WTC11 (cell line): ENCODE measurements around the gene C22orf31.

ENCODE experiments used
- ATF1 ChIP-seq: sonication (generic); formaldehyde crosslinking; IDR thresholded peaks from 2 replicates; pipeline ENCODE4 v1.8.1; 2023; ENCODE audit warnings: mild to moderate bottlenecking, moderate library complexity, missing genetic modification reagents
- ATF2 ChIP-seq: sonication (generic); formaldehyde crosslinking; IDR thresholded peaks from 2 replicates; pipeline ENCODE4 v1.8.1; 2022; ENCODE audit warnings: low read depth, missing genetic modification reagents, borderline replicate concordance
- JUN ChIP-seq: sonication (generic); formaldehyde crosslinking; IDR thresholded peaks from 2 replicates; pipeline ENCODE4 v1.8.0; 2023; ENCODE audit warnings: mild to moderate bottlenecking, missing genetic modification reagents
- MYBL2 ChIP-seq: sonication (generic); formaldehyde crosslinking; IDR thresholded peaks from 2 replicates; pipeline ENCODE4 v1.8.1; 2023; ENCODE audit warnings: mild to moderate bottlenecking, moderate library complexity, missing genetic modification reagents
- NFE2L1 ChIP-seq: sonication (generic); formaldehyde crosslinking; IDR thresholded peaks from 2 replicates; pipeline ENCODE4 v1.8.1; 2023; ENCODE audit warnings: missing genetic modification reagents
- SMAD4 ChIP-seq: sonication (generic); formaldehyde crosslinking; IDR thresholded peaks from 2 replicates; pipeline ENCODE4 v1.8.0; 2022; ENCODE audit warnings: mild to moderate bottlenecking, missing genetic modification reagents
- TEAD1 ChIP-seq: sonication (generic); formaldehyde crosslinking; IDR thresholded peaks from 2 replicates; pipeline ENCODE4 v1.8.0; 2022; ENCODE audit warnings: mild to moderate bottlenecking, missing genetic modification reagents
- TP53 ChIP-seq: sonication (generic); formaldehyde crosslinking; IDR thresholded peaks from 2 replicates; pipeline ENCODE4 v1.8.1; 2023; ENCODE audit warnings: mild to moderate bottlenecking, missing genetic modification reagents
- ZNF423 ChIP-seq: fragments of 250-450 bp; sonication (Bioruptor Pico); IDR thresholded peaks from 2 replicates; pipeline ENCODE4 v2.1.2; 2022; ENCODE audit warnings: mild to moderate bottlenecking, moderate library complexity
- TF ChIP-seq, protein P1 (sequence below): fragments of 200-600 bp; IDR thresholded peaks from 2 replicates; pipeline ENCODE4 v1.8.0; 2022; ENCODE audit warnings: antibody characterized with exemption
- TF ChIP-seq, protein P2 (sequence below): fragments of 250-450 bp; sonication (Bioruptor Pico); IDR thresholded peaks from 2 replicates; pipeline ENCODE4 v2.1.2; 2022; ENCODE audit warnings: mild to moderate bottlenecking, moderate library complexity
- TF ChIP-seq, protein P3 (sequence below): sonication (generic); formaldehyde crosslinking; IDR thresholded peaks from 2 replicates; pipeline ENCODE4 v1.8.1; 2023; ENCODE audit warnings: mild to moderate bottlenecking, missing genetic modification reagents, moderate library complexity
- TF ChIP-seq, protein P4 (sequence below): sonication (generic); formaldehyde crosslinking; IDR thresholded peaks from 2 replicates; pipeline ENCODE4 v1.8.1; 2023; ENCODE audit warnings: mild to moderate bottlenecking, moderate library complexity, missing genetic modification reagents

DNA sequence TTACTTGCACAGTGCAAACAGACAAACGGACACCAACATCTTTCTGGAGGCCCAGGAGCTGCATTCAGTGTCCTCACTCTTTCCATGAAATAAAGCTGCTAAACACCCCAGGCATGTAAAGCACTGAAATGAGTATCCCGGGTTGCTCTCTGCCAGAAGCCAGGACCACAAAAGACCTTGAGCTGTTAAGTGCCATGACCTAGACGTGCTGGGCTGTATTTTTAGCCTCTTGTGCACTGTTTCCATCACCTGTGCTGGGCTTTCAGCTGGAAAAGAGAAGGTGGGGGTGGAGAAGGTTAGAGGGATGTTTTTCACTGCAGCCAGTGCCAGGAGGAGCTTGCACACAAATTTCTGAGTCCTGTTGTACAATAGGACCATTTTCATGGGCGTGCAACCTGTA lies 7.8 kb upstream of the C22orf31 start:
- no peak for TF ChIP-seq MYBL2 (CRISPR knock-in tag)
- TF ChIP-seq, protein P1, sequence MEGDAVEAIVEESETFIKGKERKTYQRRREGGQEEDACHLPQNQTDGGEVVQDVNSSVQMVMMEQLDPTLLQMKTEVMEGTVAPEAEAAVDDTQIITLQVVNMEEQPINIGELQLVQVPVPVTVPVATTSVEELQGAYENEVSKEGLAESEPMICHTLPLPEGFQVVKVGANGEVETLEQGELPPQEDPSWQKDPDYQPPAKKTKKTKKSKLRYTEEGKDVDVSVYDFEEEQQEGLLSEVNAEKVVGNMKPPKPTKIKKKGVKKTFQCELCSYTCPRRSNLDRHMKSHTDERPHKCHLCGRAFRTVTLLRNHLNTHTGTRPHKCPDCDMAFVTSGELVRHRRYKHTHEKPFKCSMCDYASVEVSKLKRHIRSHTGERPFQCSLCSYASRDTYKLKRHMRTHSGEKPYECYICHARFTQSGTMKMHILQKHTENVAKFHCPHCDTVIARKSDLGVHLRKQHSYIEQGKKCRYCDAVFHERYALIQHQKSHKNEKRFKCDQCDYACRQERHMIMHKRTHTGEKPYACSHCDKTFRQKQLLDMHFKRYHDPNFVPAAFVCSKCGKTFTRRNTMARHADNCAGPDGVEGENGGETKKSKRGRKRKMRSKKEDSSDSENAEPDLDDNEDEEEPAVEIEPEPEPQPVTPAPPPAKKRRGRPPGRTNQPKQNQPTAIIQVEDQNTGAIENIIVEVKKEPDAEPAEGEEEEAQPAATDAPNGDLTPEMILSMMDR: no peak
- TF ChIP-seq ATF1: no peak
- TF ChIP-seq NFE2L1 (CRISPR knock-in tag): no peak
- TF ChIP-seq ZNF423 (CRISPR knock-in tag): no peak
- no peak for TF ChIP-seq SMAD4 (CRISPR knock-in tag)
- TF ChIP-seq TP53: no peak
- TF ChIP-seq, protein P2, sequence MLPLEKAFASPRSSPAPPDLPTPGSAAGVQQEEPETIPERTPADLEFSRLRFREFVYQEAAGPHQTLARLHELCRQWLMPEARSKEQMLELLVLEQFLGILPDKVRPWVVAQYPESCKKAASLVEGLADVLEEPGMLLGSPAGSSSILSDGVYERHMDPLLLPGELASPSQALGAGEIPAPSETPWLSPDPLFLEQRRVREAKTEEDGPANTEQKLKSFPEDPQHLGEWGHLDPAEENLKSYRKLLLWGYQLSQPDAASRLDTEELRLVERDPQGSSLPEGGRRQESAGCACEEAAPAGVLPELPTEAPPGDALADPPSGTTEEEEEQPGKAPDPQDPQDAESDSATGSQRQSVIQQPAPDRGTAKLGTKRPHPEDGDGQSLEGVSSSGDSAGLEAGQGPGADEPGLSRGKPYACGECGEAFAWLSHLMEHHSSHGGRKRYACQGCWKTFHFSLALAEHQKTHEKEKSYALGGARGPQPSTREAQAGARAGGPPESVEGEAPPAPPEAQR (CRISPR knock-in tag): no peak
- TF ChIP-seq, protein P3, sequence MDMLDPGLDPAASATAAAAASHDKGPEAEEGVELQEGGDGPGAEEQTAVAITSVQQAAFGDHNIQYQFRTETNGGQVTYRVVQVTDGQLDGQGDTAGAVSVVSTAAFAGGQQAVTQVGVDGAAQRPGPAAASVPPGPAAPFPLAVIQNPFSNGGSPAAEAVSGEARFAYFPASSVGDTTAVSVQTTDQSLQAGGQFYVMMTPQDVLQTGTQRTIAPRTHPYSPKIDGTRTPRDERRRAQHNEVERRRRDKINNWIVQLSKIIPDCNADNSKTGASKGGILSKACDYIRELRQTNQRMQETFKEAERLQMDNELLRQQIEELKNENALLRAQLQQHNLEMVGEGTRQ: no peak
- no peak for TF ChIP-seq JUN
- TF ChIP-seq ATF2 (CRISPR knock-in tag): no peak
- TF ChIP-seq, protein P4, sequence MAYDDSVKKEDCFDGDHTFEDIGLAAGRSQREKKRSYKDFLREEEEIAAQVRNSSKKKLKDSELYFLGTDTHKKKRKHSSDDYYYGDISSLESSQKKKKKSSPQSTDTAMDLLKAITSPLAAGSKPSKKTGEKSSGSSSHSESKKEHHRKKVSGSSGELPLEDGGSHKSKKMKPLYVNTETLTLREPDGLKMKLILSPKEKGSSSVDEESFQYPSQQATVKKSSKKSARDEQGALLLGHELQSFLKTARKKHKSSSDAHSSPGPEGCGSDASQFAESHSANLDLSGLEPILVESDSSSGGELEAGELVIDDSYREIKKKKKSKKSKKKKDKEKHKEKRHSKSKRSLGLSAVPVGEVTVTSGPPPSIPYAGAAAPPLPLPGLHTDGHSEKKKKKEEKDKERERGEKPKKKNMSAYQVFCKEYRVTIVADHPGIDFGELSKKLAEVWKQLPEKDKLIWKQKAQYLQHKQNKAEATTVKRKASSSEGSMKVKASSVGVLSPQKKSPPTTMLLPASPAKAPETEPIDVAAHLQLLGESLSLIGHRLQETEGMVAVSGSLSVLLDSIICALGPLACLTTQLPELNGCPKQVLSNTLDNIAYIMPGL (CRISPR knock-in tag): no peak
- no peak for TF ChIP-seq TEAD1 (CRISPR knock-in tag)
